ENCODE data around the gene ERAP2.
"Not testable (repeated sequence)": the region's sequence is repeated elsewhere in the genome, so short reads cannot be mapped to it uniquely, and the experiment has no call there.

ERAP2 gene

DNA sequence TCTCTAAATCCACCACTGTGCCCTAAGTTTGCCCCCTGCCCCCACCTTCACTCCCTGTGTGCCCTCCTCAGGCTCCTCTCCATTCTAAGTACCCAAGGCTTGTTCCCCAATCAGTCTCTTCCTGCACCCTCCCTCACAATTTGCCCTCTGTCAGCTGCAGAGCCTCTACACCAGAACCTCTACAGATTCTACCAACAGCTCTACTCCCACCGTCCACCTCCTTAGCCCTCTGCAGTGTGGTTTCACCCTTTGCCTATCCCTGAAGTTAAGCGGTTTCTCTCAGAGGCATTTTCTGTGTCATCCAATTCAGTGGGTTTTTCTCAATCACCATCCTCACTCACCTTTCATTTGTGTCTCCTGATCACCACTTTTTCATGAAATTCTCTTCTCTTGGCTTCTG is 13.2 kb upstream of the ERAP2 start:
- no peak for DNase-seq

GRCh38 chr5:96863949-96864584 is 12.2 kb upstream of the ERAP2 start:
- DNase-seq = no peak

DNA sequence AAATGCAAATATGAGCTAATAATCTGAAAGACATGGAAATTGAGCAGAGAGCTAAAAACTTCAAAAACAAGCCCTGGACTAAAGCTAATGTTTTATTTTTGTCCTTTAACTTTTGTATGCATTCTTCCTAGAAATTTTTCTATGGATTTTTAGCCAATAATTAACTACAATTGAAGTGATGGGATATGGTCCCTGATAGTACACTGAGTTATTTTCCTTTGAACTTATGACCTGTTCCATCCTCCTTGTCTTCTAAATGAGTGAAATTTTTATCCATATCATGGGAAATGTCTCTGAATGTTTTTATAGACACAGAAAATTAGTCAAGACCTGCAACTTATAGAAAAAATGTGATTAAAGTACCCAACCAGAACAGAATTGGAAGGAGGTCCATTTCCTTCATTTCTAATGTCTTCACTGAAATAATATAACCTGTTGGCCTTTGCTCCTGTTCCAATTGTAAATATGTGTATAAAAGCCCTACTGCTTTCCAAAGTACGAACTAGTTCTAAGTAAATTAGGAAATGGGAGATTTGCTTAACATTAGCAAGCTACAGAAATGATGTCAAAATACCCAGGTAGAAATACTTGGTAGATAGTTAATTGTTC is 11.3 kb upstream of the ERAP2 start:
- no peak for DNase-seq

DNA sequence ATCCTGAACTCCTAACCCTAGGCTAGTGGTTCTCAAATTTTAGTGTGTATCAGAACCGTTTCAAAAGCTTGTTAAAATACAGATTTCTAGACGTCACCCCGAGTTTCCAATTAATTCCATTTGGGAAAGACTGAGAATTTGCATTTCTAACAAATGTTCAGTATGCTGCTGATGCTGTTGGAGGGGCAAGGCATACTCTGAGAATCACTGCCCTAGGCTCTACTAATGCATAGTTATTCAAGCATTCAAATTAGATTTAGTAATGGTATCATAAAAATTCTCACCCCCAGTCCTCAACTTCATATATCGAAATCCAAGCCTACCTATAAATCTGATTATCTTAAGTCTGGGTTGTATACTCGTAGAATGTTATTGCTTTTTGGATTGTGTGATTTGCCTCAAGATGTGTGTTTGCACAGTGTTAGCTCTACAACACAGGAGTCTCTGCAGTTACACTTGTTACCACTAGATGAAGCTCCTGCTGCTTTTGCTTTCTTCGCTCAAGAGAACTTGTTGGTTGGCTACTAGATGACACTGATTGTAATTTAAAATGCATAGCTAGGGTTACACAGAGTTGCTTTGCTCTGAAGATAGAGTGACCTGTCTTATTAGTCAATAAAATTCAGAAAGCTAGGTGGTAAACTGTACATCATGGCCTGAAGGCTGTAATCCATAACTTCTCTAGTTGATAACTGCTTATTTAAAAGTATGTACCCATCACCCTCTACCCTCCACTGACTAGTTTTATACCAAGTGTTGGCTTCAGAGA is 7.5 kb upstream of the ERAP2 start:
- peak; percentile 72 for DNase-seq

DNA sequence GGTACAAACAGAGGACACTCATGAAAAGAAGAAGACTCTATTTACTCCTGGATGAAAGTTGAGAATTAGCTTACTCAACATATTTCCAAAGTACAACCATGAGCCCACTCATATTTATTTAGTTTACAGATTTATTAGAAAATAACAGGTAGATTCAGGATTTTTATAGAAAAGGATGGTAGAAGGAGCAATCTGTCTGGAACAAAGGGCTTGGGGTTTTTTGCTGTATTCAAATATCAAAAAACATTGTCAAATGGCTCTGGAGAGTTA is 7.0 kb upstream of the ERAP2 start:
- no peak for DNase-seq

DNA sequence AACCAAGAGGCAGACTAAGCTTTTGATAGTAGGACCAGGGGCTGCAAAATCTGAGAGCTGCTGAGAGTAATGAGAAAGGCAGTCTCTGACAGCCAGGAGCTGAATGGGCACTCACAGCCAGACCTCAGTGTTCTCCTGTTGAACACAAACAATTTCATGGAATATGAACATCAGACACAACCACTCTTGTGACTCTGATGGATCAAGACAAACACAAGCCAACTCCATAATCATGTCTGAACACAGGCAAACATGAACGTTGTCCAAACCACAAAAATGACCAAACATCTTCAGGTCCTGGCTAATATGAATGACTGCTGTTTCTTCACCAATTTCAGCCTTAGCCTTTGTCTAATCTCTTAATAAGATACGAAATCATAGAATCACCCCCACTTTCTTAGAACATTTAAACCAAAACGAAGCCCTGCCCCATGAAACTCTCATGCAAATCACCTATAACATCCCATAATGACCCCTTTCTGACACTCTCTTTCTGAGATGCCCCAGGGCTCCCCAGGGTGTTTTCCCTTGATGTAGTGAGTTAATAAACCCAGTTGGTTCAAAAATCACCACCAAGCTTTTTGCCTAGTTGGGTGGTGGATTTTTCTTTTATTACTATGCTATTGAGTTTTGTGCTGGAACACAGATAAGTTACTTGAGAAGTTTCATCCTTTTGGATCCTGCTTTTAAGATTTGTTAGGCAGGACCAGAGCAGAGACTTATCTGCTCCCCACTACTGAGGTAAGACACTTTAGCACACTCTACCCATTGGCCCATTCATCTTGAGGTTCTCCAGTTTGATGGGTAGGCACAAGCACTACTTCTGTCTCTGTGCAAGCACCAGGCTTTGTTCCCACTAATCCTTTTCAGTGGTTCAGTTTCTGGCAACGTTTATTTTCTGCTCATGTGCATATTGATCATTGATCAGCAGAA is 5.9 kb upstream of the ERAP2 start:
- no peak for DNase-seq

GRCh38 chr5:96871027-96871399 is 5.3 kb upstream of the ERAP2 start:
- DNase-seq = no peak

- no peak for DNase-seq
Measured at GRCh38 chr5:96871686-96872085, 4.6 kb upstream of the ERAP2 start.

GRCh38 chr5:96873449-96873848 is 2.9 kb upstream of the ERAP2 start:
- DNase-seq = no peak

GRCh38 chr5:96874631-96875030 is 1.7 kb upstream of the ERAP2 start:
- no peak for DNase-seq

- DNase-seq = no peak
Measured at GRCh38 chr5:96875791-96876291, 459 bp upstream of the ERAP2 start.

- DNase-seq = not testable (repeated sequence)
Measured at GRCh38 chr5:96876977-96877469, 723 bp downstream of the ERAP2 start.

DNA sequence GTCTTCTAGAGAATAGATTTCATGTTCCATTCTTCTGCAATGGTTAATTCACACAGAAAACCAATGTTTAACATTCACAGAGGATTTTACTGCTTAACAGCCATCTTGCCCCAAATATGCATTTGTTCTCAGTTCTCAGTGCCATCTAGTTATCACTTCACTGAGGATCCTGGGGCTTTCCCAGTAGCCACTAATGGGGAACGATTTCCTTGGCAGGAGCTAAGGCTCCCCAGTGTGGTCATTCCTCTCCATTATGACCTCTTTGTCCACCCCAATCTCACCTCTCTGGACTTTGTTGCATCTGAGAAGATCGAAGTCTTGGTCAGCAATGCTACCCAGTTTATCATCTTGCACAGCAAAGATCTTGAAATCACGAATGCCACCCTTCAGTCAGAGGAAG is 3.4 kb downstream of the ERAP2 start:
- no peak for DNase-seq

- peak; percentile 33 for DNase-seq
Measured at GRCh38 chr5:96880444-96881164, 4.3 kb downstream of the ERAP2 start.

DNA sequence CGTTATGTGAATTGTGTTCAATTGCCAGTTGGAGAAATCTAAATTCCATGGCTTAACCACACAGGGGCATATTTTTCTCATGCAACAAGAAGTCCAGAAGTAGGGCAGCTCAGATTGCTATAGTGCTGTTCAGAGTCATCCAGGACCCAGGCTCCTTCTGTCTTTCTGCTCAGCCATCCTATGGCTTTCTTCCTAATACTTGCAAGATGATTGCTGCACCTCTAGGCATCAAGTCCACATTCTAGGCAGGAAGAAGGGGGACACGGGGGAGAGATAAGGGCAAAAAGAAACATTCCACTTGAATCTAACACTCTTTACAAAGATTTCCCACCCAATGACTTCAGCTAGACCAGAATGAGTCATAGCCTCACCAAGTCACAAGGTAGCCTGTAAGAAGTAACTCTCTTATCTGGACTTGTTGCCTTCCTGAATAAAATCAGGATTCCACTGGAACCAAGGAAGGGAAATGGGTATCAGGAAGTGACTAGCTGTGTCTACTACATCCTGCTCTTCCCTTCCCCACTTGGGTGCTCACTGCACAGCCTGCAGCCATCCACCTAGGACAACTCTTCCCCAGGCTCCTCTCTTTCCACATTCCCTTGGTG is 5.3 kb downstream of the ERAP2 start:
- DNase-seq = peak; percentile 51

GRCh38 chr5:96883871-96884270 is 7.6 kb downstream of the ERAP2 start:
- DNase-seq = no peak

GRCh38 chr5:96884995-96885394 is 8.7 kb downstream of the ERAP2 start:
- DNase-seq = no peak

DNA sequence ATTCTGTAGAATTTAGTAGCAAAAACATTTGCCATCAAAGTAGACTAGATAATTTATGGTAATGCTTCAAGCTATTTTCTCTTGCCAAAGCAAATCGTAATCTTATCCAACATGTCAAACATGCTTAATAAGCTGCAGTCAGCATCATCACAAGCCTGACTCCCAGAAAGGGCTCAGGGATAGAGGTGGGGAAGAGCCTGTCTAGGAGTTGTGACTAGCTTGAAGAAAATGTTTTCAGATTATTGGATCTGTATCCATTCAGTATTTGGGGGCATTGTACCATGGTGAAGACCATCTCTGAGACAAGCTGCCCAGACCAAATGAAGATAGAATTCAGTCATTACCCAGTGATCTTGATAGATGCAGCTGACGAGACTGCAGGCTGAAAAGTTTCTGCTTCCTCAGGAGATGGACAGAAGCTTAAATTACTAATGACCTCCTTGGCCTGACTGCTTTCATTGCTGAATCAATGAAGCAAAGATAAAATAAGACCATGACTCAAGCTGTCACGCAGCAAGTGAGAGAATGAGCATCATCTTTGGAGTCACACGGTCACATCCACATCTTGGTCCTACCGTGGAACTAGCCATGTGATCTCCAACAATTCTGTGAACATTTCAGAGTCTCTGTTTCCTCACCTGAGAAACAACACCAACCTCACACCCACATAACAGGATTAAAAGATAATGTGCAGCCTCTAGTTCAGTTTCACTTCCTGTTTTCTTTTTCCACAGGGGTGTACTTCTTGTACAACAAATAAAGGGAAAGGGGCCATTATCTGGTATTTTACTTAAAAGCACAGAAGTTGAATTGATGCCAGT is 9.4 kb downstream of the ERAP2 start:
- DNase-seq = no peak

DNA sequence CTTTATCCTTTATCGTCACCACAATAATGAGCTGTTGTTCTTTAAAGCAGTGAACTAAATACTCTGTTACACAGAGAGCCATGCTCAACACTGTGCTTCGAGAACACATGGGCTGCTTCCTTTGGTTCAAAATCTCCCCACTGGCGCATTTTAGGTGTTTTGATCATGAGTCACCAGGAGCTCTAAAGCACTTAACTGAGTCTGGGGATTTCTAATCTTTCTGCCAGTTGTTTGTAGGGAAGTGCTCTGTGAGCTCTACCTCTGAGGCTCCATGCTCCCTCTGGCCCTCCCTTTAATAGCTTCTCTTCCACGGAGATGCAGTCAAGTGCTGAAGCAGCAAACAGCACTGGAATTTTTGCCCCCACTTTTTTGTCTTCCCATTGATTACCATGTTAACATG is 17.0 kb downstream of the ERAP2 start:
- peak; percentile 73 for DNase-seq

GRCh38 chr5:96896276-96896675 is 20.0 kb downstream of the ERAP2 start:
- DNase-seq = no peak

- no peak for DNase-seq
Measured at GRCh38 chr5:96896806-96897205, 20.5 kb downstream of the ERAP2 start.
